Measurements from ENCODE around the gene NADSYN1.

GRCh38 chr11:71459076-71459766 lies 6.2 kb downstream of the NADSYN1 start:
- TF ChIP-seq POLR2AphosphoS5 (IDR thresholded peaks at IDR 0.05) (no peak), POLR2A (IDR thresholded peaks at IDR 0.05) (no peak)
- TF ChIP-seq, protein P1, sequence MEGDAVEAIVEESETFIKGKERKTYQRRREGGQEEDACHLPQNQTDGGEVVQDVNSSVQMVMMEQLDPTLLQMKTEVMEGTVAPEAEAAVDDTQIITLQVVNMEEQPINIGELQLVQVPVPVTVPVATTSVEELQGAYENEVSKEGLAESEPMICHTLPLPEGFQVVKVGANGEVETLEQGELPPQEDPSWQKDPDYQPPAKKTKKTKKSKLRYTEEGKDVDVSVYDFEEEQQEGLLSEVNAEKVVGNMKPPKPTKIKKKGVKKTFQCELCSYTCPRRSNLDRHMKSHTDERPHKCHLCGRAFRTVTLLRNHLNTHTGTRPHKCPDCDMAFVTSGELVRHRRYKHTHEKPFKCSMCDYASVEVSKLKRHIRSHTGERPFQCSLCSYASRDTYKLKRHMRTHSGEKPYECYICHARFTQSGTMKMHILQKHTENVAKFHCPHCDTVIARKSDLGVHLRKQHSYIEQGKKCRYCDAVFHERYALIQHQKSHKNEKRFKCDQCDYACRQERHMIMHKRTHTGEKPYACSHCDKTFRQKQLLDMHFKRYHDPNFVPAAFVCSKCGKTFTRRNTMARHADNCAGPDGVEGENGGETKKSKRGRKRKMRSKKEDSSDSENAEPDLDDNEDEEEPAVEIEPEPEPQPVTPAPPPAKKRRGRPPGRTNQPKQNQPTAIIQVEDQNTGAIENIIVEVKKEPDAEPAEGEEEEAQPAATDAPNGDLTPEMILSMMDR (IDR thresholded peaks at IDR 0.05) = no peak

Measured in transverse colon (tissue), 4 donors.